Measurements from ENCODE around the gene SUGCT.

Gene SUGCT

GRCh38 chr7:40891232-40891631 is 756.4 kb downstream of the SUGCT start:
- no peak for DNase-seq

- no peak for DNase-seq
Observed at GRCh38 chr7:40899151-40899550, 764.3 kb downstream of the SUGCT start.

- DNase-seq = no peak
Observed at GRCh38 chr7:40899636-40900507, 765.1 kb downstream of the SUGCT start.

GRCh38 chr7:40903872-40904271 is 769.1 kb downstream of the SUGCT start:
- no peak for DNase-seq

- DNase-seq = no peak
Observed at GRCh38 chr7:40907286-40907685, 772.5 kb downstream of the SUGCT start.

- no peak for DNase-seq
Observed at GRCh38 chr7:40909346-40909980, 774.7 kb downstream of the SUGCT start.
